ENCODE data around the gene SUN3.

The SUN3 gene

DNA sequence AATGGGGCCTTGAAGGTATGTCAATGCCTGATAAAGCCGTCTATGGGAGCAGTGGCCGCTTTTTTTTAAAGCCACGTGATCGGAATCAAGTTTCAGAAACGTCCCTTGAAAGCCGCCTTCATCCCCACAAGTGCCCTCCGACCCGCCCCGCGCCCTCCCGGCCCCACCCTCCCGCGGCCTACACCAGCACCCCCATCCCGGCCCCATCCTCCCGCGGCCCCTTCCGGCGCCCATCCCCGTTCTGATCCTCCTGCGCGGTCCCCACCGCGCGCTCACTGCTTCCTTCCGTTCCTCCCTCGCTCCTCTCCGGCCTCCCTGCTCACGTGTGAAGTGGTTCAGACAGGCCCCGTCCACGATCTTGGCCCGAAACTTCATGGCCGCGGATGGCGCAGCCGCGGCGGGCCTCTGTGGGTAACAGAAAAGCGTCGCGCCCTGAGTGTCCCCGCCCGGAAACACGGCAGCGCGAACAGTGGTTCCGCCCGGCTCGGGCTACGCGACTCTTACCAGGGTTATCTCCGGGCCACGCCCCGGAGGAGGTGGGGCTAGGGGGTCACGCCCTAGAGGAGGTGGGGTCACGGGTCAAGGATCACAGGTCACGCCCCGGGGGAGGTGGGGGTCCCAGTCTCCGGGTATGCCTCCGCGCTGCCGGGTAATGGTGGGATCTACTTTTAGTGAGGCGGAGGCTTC, 49.6 kb downstream of the SUN3 start, which contains the start of gene HUS1:
HUS1 (minus strand) TSS at position 471 of the 687 bp plus-strand sequence; CDS start at position 375, 96 bp downstream.
- DNase-seq (ENCODE audit: low spot score): peak; percentile 97

- DNase-seq (ENCODE audit: low spot score): no peak
Observed at GRCh38 chr7:47978790-47979144, 50.1 kb downstream of the SUN3 start.

DNA sequence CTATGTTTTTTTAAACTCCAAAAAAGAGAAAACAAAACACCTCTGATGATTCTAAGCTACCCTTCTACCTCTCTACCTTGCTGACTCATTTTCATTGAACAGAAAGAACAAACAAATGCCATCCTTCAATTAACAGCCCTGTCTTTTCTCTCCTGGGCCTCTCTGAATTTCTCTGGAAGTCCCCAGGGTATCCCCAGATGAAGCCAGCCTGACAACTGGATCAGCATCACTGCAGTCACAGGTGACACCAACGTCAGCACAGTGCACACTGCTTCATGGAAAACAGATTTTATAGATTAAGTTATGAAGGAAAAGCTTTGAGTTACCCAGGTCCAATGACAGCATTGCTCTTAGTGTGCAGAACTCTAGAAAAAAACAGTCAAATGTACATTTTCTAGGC, 55.2 kb downstream of the SUN3 start:
- DNase-seq (ENCODE audit: low spot score): no peak

DNA sequence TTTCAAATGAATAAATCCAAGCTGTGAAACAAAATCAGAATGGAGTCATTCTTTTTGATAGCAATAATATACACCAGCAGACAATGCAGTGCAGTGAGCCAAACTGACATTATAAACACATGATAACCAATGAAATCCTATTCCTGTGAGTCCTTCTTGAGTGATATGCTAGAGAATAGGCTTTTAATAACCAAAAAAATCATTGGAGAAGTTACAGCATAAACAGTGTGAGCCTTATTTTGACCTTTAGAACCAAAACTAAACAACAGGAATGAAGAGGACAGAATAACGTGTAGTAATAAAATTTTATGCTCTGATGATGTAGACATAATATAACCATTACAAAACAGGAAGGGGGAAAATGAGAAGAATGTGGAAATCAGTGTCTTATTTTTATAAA, 58.1 kb downstream of the SUN3 start:
- DNase-seq (ENCODE audit: low spot score): no peak

DNA sequence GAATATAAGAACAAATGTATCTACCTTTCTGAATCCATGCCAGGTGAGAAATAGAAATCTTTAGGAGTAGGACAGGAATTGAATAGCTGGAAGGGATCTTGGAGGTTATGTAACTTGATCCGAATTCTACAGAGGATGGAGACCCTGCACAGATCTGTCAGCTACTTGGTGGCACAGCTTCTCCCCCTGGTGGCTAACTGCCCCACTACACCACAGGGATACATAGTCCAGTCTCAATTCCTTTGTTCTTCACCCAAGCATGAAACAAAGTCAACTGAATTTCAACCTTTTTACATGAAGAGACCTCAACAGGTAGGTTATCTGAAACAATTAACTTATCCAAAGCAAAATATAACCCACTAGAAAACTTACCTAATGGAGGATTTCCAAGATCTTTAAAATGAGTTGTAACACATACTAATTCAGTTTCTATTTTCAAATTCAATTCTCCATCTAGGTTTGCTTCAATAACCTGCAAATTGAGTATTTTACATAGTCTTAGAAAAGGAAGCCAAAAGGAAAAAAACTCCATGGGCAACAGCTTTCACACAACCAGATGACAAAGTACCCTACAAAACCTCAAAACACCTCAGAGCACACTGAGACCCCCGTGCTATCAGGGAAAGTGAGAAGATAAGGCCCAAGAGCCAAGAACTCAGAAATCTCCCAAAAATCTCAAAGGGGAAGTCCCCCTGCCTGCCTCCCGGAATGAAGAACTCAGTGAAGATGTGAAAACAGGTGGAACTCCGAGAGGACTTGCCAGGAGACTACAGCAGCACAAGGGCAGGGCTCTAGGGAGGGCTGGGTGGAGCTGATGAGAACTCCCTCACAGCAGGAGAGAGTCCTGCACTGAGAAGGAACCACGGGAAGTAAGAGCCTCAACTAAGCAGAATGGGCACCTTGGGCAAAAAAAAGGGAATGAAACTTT, 59.8 kb downstream of the SUN3 start:
- DNase-seq (ENCODE audit: low spot score): peak; percentile 42

DNA sequence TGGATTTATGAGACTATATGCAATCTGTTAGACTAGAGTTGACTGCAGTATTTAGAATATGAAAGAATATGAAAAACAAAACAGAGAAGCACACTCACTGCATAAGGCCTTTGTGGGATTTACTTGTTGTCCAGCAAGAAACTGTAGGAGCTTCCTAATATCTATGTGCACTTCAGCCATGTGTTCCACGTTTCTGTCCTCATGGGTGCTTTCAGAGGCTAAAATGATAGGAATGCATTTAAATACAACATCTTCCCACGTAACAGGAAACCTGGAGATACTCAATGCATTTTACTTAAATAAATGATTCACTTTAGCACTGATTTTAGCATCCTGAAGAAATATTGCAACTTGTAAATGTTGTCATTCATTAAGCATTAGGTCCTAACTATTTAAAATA, 61.2 kb downstream of the SUN3 start:
- DNase-seq (ENCODE audit: low spot score): no peak

DNA sequence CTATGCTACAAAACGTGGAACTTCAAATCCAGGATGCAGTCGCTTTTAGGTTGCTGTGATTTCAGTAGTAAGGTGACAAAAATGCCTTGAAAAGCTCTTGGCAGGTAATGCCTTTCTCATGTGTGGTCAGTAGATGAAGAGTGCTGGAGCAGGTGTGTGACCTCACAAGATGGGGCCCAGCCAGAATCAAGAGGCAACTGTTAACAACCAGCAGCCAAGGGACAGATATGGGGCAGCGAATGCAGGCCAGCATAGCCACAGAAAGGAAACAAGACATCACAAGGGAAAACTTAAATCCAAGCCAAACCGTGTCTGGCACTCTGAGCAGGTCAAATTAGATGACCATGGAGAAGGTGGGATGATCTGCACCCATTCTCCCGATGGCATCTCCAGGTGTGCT, 61.8 kb downstream of the SUN3 start:
- DNase-seq (ENCODE audit: low spot score): no peak

DNA sequence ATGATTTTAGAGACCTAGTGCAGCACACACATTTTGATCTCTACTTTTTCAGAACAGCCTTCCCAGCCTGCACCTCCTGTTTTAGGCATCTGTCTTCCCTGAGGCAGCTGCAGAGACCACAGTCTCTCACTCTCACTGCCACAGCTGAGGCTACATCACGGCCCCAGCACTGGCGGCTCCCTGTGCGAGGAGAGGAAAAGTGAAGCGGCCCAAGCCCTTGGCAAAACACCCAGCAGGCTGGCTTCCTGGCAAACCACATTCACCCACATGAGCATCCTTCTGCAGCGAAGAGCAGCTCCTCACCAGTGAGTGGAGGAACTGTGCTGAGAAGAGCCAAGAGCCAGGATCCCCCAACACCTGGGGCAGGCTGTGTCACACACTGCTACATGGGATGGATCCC, 63.5 kb downstream of the SUN3 start:
- no peak for DNase-seq (ENCODE audit: low spot score)

DNA sequence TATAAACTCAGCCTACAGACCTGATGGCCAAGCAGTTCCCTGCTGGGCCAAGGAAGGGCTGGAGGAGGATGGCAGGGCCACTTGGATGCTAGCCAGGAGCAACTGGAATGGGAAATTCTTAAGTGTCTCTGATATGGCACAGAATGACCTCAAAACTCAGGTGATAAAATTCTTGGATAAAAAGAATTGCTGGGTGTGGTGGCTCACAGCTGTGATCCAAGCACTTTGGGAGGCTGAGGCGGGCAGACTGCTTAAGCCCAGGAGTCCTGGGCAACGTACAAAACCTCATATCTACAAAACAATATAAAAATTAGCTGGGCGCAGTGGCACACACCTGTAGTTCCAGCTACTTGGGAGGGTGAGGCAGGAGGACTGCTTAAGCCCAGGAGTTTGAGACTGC, 66.6 kb downstream of the SUN3 start:
- DNase-seq (ENCODE audit: low spot score): no peak

DNA sequence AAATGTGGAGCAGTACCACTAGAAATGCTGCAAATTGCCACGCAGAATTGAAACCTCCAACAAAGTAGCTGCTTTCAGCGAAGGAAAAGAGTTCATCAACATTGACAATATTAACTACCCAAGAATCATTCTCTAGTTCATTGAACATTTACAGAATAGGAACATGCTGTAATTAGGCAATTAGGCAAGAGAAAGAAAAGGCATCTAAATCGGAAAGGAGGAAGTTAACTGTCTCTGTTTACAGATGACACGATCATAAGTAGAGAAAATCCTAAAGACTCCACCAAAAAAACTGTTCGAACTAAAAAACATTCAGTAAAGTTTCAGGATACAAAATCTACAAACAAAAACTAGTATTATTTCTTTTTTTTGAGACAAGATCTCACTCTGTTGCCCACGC, 71.8 kb downstream of the SUN3 start:
- DNase-seq (ENCODE audit: low spot score): no peak

GRCh38 chr7:47956220-47956619, 72.7 kb downstream of the SUN3 start:
- DNase-seq (ENCODE audit: low spot score): no peak

- DNase-seq (ENCODE audit: low spot score): no peak
Observed at GRCh38 chr7:47954231-47954911, 74.5 kb downstream of the SUN3 start.

DNA sequence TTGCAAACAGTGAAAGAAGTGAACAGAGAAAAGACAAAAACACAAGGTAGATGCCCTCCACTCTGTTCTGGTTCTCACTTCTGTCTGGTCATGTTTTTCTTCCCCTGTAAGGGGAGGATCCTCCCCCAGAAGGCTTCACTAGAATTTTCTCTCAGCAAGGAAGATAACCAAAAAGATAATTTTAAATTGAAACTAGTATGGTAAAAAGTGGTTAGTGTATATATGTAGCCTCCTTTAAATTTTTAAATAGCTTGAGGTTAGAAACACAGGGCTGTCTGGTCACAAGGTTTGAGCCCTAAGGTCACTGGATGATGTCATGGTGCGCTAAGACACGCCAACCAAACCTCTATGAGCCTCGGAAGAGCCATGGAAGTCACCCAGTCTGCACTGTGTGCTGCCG, 75.1 kb downstream of the SUN3 start:
- no peak for DNase-seq (ENCODE audit: low spot score)

DNA sequence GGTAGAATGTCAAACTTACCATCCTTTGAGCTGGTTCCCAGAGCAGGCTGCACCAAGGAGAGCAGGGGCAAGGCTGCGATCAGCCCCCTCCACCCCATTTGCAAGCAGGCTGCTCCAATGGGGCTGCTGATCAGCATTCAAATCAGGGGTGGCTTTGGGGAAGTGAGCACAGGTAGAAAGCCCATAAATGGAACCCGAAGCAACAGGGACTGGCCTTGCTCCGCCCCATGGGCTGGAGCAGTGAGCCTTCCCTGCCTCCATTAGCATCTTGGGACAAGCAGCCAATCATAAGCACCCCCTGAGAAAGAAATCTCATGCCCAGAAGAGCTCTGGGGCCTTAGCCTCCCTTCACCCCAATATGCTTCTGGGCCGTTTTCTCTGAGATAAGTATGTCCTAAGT, 76.7 kb downstream of the SUN3 start:
- DNase-seq (ENCODE audit: low spot score): no peak

- no peak for DNase-seq (ENCODE audit: low spot score)
Observed at GRCh38 chr7:47951374-47951773, 77.5 kb downstream of the SUN3 start.

DNA sequence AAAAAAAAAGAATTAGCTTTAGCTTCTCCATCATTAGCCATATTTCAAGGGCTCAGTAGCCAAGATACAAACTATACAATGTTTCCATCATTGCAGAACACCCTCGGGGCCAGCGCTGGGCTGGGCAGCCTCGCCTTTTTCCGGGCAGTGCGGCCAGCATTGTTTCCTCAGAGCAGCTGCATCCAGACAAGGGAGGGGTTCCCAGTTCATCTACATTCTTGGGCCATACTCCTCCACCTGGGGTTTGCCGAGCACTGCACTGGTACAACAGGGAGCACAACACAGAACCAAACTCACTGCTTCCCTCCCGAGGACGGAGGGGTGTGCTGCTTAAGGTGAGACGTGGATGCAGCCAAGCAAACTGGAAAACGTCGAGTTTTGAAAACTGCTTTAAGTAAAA, 78.2 kb downstream of the SUN3 start:
- DNase-seq (ENCODE audit: low spot score): no peak

- no peak for DNase-seq (ENCODE audit: low spot score)
Observed at GRCh38 chr7:47949703-47950102, 79.2 kb downstream of the SUN3 start.

- no peak for DNase-seq (ENCODE audit: low spot score)
Observed at GRCh38 chr7:47948141-47948790, 80.6 kb downstream of the SUN3 start, which contains the start of gene PKD1L1. Gene PKD1L1 (minus strand): TSS chr7:47948466. CDS start chr7:47948440, 26 bp downstream.

DNA sequence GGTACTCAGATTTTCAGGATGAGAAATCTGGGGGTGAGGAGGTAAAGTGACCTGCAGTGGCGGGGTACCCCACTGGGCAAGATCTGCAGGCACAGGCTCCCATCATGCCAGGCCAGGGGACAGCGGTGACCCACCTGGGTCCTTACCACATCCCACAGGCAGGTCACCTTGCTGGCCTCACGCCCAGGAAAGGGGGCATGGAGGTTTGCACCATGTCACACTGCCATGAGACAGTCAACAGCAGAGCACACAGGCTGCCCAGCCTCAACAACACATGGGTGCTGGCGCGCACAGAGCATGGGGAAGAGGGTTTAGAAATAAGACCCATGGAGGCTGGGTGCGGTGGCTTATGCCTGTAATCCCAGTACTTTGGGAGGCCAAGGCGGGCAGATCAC, 81.6 kb downstream of the SUN3 start:
- DNase-seq (ENCODE audit: low spot score): no peak

- DNase-seq (ENCODE audit: low spot score): no peak
Observed at GRCh38 chr7:47946581-47947354, 82.1 kb downstream of the SUN3 start.

DNA sequence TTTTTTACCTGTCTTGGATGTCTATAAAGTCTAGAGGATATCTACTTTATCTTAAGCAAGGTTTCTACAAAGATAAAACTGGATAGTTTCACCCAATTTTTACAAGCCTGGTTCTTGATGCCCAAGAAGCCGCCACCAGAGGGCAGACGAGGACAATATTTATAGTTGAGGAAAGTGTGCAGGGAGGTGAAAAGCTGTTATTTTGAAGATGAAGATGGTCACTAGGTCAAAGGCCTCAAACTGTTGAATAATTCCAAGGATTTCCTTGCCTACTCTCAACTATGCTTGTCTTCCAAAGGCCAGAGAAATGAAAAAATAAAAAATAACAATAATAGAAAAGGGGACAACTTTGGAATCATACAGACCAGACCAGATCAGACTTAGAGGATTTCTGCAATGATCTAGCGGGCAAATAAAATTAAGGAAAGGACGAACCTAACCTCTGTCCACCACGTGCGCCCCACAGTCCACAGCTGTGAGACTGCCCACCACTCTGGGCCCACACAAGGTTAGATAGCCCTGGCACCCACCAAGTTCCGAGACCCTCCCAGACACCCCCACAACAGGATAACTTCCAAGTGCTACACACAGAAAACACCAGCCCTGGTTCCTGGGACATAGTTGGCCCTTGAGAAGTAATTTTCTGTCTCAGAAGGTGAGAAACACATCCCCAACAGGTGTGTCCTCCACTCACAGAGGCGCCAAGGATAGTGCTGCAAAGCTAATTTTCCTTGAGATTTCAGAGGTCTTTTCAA, 83.5 kb downstream of the SUN3 start:
- peak; percentile 66 for DNase-seq (ENCODE audit: low spot score)
